Kidney epithelial cell (primary cell): ENCODE data around the gene VIPR2. TPM values are rescaled to one million over a fixed set of nuclear protein-coding genes. Genes with fewer than 3 reads are reported as not detected.

Experiments
- DNase-seq: peaks from one replicate; pipeline ENCODE4 v3.0.0-alpha.2; 2010; ENCODE audit warnings: low read depth
- H3K27me3 ChIP-seq: 2 replicates; pipeline ENCODE4 v1.6.0; 2011; ENCODE audit warnings: low read length; ENCODE audit not compliant: control insufficient read depth, insufficient read depth
- H3K36me3 ChIP-seq: 2 replicates; pipeline ENCODE4 v1.5.1; 2011; ENCODE audit warnings: low read length; ENCODE audit not compliant: control insufficient read depth, insufficient read depth
- H3K4me3 ChIP-seq: 2 replicates; pipeline ENCODE4 v1.5.1; 2011; ENCODE audit warnings: low read depth, mild to moderate bottlenecking, control low read depth, low read length
- total RNA-seq: library from RNA; depleted of rRNA; stranded (reverse); fragments of >200 nt; gene quantifications from 2 replicates; pipeline ENCODE4 v1.2.3, GENCODE V29; 2015
- TF ChIP-seq, protein P1 (sequence below): IDR thresholded peaks from 2 replicates; pipeline ENCODE4 v1.5.1; 2011; ENCODE audit warnings: mild to moderate bottlenecking, moderate library complexity, low read length, control low read depth, inconsistent platforms; ENCODE audit not compliant: insufficient read depth, poor library complexity, severe bottlenecking

The VIPR2 gene
- total RNA-seq, 1 donor from 2014 or later: not detected

- no peak overlapping the region for H3K4me3 ChIP-seq
- TF ChIP-seq, protein P1, sequence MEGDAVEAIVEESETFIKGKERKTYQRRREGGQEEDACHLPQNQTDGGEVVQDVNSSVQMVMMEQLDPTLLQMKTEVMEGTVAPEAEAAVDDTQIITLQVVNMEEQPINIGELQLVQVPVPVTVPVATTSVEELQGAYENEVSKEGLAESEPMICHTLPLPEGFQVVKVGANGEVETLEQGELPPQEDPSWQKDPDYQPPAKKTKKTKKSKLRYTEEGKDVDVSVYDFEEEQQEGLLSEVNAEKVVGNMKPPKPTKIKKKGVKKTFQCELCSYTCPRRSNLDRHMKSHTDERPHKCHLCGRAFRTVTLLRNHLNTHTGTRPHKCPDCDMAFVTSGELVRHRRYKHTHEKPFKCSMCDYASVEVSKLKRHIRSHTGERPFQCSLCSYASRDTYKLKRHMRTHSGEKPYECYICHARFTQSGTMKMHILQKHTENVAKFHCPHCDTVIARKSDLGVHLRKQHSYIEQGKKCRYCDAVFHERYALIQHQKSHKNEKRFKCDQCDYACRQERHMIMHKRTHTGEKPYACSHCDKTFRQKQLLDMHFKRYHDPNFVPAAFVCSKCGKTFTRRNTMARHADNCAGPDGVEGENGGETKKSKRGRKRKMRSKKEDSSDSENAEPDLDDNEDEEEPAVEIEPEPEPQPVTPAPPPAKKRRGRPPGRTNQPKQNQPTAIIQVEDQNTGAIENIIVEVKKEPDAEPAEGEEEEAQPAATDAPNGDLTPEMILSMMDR: no peak
- H3K36me3 ChIP-seq: no peaks in the 10 kb centered on the region
- DNase-seq: no peak
- H3K27me3 ChIP-seq: no peaks in the 10 kb centered on the region
Observed at GRCh38 chr7:159091480-159092475, 52.9 kb downstream of the VIPR2 start.

- Histone ChIP-seq H3K36me3 (no peaks in the 10 kb centered on the region), H3K27me3 (no peaks in the 10 kb centered on the region), H3K4me3 (no peak overlapping the region)
- no peak for DNase-seq
- TF ChIP-seq, protein P1: no peak
Observed at GRCh38 chr7:159091041-159091440, 53.6 kb downstream of the VIPR2 start.

DNA sequence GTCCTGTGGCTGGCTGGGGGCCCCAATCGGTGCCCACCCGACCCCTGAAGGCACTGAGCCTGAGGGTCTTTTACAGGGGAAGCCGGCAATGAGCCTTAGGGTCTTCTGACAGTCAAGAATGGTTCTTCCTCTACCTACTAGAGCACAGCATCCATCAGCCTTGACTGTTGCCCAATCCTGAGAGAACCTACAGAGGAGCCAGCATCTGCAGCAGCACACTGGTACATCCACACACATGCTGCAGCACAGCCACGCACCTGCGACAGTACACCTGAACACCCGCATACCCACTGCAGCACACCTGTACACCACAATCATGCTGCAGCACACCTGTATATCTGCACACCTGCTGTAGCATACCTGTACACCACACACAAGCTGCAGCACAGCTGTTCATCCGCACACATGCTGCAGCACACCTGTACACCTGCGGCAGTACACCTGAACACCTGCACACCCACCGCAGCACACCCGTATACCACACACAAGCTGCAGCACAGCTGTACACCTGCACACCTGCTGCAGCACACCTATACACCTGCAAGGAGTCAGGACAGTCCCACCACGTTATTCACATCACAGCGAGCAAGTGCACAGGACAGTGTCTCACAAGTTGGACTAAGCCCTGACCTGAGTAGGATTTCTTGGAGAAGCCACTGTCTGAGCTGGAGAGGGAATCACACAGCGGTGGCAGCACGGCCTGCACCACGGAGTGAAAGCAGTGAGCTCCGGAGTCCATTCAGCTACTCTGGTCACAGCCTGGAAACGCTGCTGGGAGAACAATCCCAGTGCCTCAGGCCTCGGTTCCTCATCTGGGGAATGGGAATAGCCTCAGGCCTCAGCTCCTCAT lies 56.4 kb downstream of the VIPR2 start:
- Histone ChIP-seq H3K36me3 (no peaks in the 10 kb centered on the region), H3K27me3 (no peaks in the 10 kb centered on the region), H3K4me3 (no peak overlapping the region)
- DNase-seq: no peak
- TF ChIP-seq, protein P1: no peak

- Histone ChIP-seq H3K4me3 (no peak overlapping the region), H3K27me3 (no peaks in the 10 kb centered on the region), H3K36me3 (no peaks in the 10 kb centered on the region)
- TF ChIP-seq, protein P1: no peak
- no peak for DNase-seq
Observed at GRCh38 chr7:159086301-159086925, 58.3 kb downstream of the VIPR2 start.

DNA sequence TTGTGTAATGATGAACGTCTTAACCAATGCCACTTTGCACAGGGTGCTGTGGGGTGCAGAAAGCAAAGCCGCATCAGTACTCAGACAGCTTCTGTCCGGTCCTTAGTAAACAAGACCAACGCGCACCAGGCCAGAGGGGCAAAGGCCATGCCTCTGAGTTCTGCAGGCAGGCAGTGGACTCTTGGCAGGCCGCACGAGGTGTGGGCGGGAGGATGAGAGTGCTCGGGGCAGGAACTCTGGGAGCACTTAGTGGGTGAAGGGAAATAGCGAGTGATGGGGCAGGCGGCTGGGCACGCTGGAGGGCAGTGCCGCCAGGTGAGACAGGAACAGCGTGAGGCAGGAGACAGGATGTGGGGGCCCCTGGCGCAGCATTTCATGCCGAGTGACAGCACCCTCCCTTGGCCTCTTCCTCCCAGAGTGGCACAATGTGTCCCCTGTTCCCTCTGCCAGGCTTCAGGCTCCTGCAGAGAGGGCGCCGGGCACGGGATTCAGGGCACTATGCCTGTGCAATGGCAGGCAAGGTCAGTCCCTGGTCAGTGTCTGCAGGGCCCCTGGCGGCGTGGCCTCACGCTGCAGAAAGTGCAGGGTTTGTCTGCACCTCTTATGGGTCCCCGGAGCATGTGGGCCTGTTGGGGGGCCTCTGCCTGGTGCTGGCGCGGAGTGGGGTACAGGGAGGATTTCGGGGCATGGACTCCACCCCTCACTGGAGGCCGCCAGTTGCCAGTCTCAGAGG lies 60.4 kb downstream of the VIPR2 start:
- TF ChIP-seq, protein P1: no peak
- no peaks in the 10 kb centered on the region for H3K27me3 ChIP-seq
- no peaks in the 10 kb centered on the region for H3K36me3 ChIP-seq
- DNase-seq: no peak
- H3K4me3 ChIP-seq: no peak overlapping the region
